ENCODE data around the gene CR1.
"Not testable (repeated sequence)": the region's sequence is repeated elsewhere in the genome, so short reads cannot be mapped to it uniquely, and the experiment has no call there.

CR1 gene

GRCh38 chr1:207510444-207510843 lies 14.5 kb downstream of the CR1 start:
- no peak for DNase-seq

- no peak for DNase-seq
Measured at GRCh38 chr1:207514890-207515289, 18.9 kb downstream of the CR1 start.

GRCh38 chr1:207516729-207517128 lies 20.8 kb downstream of the CR1 start:
- DNase-seq = no peak

GRCh38 chr1:207518608-207519236 lies 22.8 kb downstream of the CR1 start:
- DNase-seq = no peak

GRCh38 chr1:207519505-207520399 lies 23.8 kb downstream of the CR1 start:
- no peak for DNase-seq

GRCh38 chr1:207520400-207521345 lies 24.7 kb downstream of the CR1 start:
- not testable (repeated sequence) for DNase-seq

GRCh38 chr1:207525239-207525638 lies 29.3 kb downstream of the CR1 start:
- not testable (repeated sequence) for DNase-seq

- DNase-seq = not testable (repeated sequence)
Measured at GRCh38 chr1:207528401-207528800, 32.4 kb downstream of the CR1 start.

- DNase-seq = not testable (repeated sequence)
Measured at GRCh38 chr1:207536263-207536662, 40.3 kb downstream of the CR1 start.

GRCh38 chr1:207546677-207547357 lies 50.9 kb downstream of the CR1 start:
- not testable (repeated sequence) for DNase-seq

- DNase-seq = not testable (repeated sequence)
Measured at GRCh38 chr1:207554823-207555222, 58.9 kb downstream of the CR1 start.

- no peak for DNase-seq
Measured at GRCh38 chr1:207565546-207566468, 69.8 kb downstream of the CR1 start.

- not testable (repeated sequence) for DNase-seq
Measured at GRCh38 chr1:207571926-207572325, 76.0 kb downstream of the CR1 start.

- not testable (repeated sequence) for DNase-seq
Measured at GRCh38 chr1:207573074-207573473, 77.1 kb downstream of the CR1 start.

- DNase-seq = not testable (repeated sequence)
Measured at GRCh38 chr1:207575381-207575780, 79.4 kb downstream of the CR1 start.

- DNase-seq = no peak
Measured at GRCh38 chr1:207578796-207579435, 83.0 kb downstream of the CR1 start.

- peak; percentile 37 to 57 for DNase-seq
Measured at GRCh38 chr1:207579436-207579799, 83.5 kb downstream of the CR1 start.

- DNase-seq = no peak
Measured at GRCh38 chr1:207581496-207582153, 85.7 kb downstream of the CR1 start.

- not testable (repeated sequence) for DNase-seq
Measured at GRCh38 chr1:207589506-207589905, 93.5 kb downstream of the CR1 start.

GRCh38 chr1:207591205-207591604 lies 95.2 kb downstream of the CR1 start:
- DNase-seq = not testable (repeated sequence)

All from AML-193 (cell line).